ENCODE data around the gene GPR62.

Gene GPR62

DNA sequence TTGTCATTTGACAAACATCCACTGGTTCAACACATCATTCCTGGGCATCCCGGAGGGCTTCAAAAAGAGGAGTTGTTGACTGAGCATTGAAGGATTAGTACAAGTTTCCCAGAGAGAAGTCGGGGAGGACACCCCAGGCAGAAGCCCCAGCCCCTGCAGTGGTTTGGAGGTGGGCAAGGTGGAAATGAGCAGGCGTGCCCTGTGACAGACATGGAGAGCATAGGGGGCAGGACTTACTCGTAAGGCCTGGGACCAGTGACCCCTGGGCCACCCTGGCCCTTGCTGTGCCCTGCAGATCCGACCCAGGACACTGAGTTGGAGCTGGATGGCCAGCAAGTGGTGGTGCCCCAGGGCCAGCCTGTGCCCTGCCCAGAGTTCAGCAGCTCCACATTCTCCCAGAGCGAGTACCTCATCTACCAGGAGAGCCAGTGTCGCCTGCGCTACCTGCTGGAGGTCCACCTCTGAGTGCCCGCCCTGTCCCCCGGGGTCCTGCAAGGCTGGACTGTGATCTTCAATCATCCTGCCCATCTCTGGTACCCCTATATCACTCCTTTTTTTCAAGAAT lies 7.1 kb upstream of the GPR62 start:
- peaks cover 5% of the 10 kb centered on the region for H3K4me1 ChIP-seq (ENCODE audit: insufficient read depth, low read length)
- H3K9ac ChIP-seq (ENCODE audit: low read length), result no peak overlapping the region
- no peak overlapping the region for H3K27ac ChIP-seq (ENCODE audit: low read depth, low read length)
- H3K27me3 ChIP-seq (ENCODE audit: control insufficient read depth in 1 of 2, insufficient read depth in 2 of 2, low read length in 2 of 2), result no peaks in the 10 kb centered on the region
- H3K4me3 ChIP-seq (ENCODE audit: low read depth in 1 of 2, low read length in 2 of 2), result no peak overlapping the region
- H3K9me3 ChIP-seq (ENCODE audit: low read length), result no peaks in the 10 kb centered on the region
- peaks cover 25% of the 10 kb centered on the region for H3K36me3 ChIP-seq (ENCODE audit: insufficient read depth, low read length)

DNA sequence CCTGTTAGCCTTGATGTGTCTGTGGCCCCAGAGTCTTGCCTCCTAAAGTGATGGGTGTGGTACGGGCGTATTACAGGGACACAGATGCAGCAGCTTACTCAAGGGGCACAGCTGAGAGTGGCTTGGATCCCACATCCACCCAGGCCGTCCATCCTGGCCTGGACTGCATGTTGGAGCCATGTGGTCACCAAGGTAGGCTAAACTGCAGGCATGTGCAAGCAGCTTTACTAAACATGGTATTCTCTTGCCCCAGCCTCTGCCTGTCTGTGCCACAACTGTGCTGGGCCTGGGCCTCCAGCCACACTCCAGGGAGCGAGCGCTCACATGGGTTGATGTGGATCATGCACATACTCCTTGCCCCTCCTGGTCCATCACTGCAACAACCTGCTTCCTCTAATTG lies 6.1 kb upstream of the GPR62 start:
- H3K36me3 ChIP-seq (ENCODE audit: insufficient read depth, low read length), result peaks cover 25% of the 10 kb centered on the region
- no peak overlapping the region for H3K4me3 ChIP-seq (ENCODE audit: low read depth in 1 of 2, low read length in 2 of 2)
- no peak overlapping the region for H3K27ac ChIP-seq (ENCODE audit: low read depth, low read length)
- no peaks in the 10 kb centered on the region for H3K27me3 ChIP-seq (ENCODE audit: control insufficient read depth in 1 of 2, insufficient read depth in 2 of 2, low read length in 2 of 2)
- H3K4me1 ChIP-seq (ENCODE audit: insufficient read depth, low read length), result no peaks in the 10 kb centered on the region
- H3K9ac ChIP-seq (ENCODE audit: low read length), result no peak overlapping the region
- no peaks in the 10 kb centered on the region for H3K9me3 ChIP-seq (ENCODE audit: low read length)

- no peaks in the 10 kb centered on the region for H3K9me3 ChIP-seq (ENCODE audit: low read length)
- no peak overlapping the region for H3K27ac ChIP-seq (ENCODE audit: low read depth, low read length)
- no peak overlapping the region for H3K9ac ChIP-seq (ENCODE audit: low read length)
- peaks cover 17% of the 10 kb centered on the region for H3K36me3 ChIP-seq (ENCODE audit: insufficient read depth, low read length)
- H3K27me3 ChIP-seq (ENCODE audit: control insufficient read depth in 1 of 2, insufficient read depth in 2 of 2, low read length in 2 of 2), result no peaks in the 10 kb centered on the region
- H3K4me1 ChIP-seq (ENCODE audit: insufficient read depth, low read length), result peaks cover 6% of the 10 kb centered on the region
- no peak overlapping the region for H3K4me3 ChIP-seq (ENCODE audit: low read depth in 1 of 2, low read length in 2 of 2)
Measured at GRCh38 chr3:51950899-51951298, 4.3 kb upstream of the GPR62 start.

- no peaks in the 10 kb centered on the region for H3K9me3 ChIP-seq (ENCODE audit: low read length)
- H3K9ac ChIP-seq (ENCODE audit: low read length), result no peak overlapping the region
- H3K36me3 ChIP-seq (ENCODE audit: insufficient read depth, low read length), result peaks cover 10% of the 10 kb centered on the region
- no peak overlapping the region for H3K4me3 ChIP-seq (ENCODE audit: low read depth in 1 of 2, low read length in 2 of 2)
- no peak overlapping the region for H3K27ac ChIP-seq (ENCODE audit: low read depth, low read length)
- H3K27me3 ChIP-seq (ENCODE audit: control insufficient read depth in 1 of 2, insufficient read depth in 2 of 2, low read length in 2 of 2), result no peaks in the 10 kb centered on the region
- H3K4me1 ChIP-seq (ENCODE audit: insufficient read depth, low read length), result peaks cover 14% of the 10 kb centered on the region
Measured at GRCh38 chr3:51953445-51953844, 1.7 kb upstream of the GPR62 start.

DNA sequence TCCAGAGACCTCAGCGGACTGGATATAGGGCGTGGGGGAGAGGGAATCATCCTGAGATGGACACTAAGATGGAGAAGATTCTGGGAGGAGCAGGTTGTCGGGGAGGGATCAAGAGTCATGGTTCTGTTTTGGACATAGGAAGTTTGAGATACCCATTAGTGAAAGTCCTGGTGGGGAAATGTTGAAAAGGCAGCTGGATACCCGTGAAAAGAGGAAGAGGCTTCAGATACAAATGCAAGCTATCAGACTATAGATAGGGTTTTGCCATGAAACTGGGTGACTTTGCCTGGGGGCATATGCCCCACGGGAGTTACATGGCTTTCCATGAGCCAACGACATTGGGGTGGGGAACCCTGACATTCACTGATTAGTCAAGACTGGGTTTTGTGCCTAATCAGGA lies 1.1 kb upstream of the GPR62 start:
- peaks cover 14% of the 10 kb centered on the region for H3K4me1 ChIP-seq (ENCODE audit: insufficient read depth, low read length)
- no peaks in the 10 kb centered on the region for H3K27me3 ChIP-seq (ENCODE audit: control insufficient read depth in 1 of 2, insufficient read depth in 2 of 2, low read length in 2 of 2)
- H3K9ac ChIP-seq (ENCODE audit: low read length), result no peak overlapping the region
- no peaks in the 10 kb centered on the region for H3K9me3 ChIP-seq (ENCODE audit: low read length)
- no peak overlapping the region for H3K27ac ChIP-seq (ENCODE audit: low read depth, low read length)
- H3K36me3 ChIP-seq (ENCODE audit: insufficient read depth, low read length), result peaks cover 3% of the 10 kb centered on the region
- no peak overlapping the region for H3K4me3 ChIP-seq (ENCODE audit: low read depth in 1 of 2, low read length in 2 of 2)

GRCh38 chr3:51954713-51955112 lies 468 bp upstream of the GPR62 start:
- peaks cover 14% of the 10 kb centered on the region for H3K4me1 ChIP-seq (ENCODE audit: insufficient read depth, low read length)
- no peak overlapping the region for H3K27ac ChIP-seq (ENCODE audit: low read depth, low read length)
- no peak overlapping the region for H3K9ac ChIP-seq (ENCODE audit: low read length)
- no peaks in the 10 kb centered on the region for H3K27me3 ChIP-seq (ENCODE audit: control insufficient read depth in 1 of 2, insufficient read depth in 2 of 2, low read length in 2 of 2)
- no peaks in the 10 kb centered on the region for H3K36me3 ChIP-seq (ENCODE audit: insufficient read depth, low read length)
- no peaks in the 10 kb centered on the region for H3K9me3 ChIP-seq (ENCODE audit: low read length)
- no peak overlapping the region for H3K4me3 ChIP-seq (ENCODE audit: low read depth in 1 of 2, low read length in 2 of 2)

DNA sequence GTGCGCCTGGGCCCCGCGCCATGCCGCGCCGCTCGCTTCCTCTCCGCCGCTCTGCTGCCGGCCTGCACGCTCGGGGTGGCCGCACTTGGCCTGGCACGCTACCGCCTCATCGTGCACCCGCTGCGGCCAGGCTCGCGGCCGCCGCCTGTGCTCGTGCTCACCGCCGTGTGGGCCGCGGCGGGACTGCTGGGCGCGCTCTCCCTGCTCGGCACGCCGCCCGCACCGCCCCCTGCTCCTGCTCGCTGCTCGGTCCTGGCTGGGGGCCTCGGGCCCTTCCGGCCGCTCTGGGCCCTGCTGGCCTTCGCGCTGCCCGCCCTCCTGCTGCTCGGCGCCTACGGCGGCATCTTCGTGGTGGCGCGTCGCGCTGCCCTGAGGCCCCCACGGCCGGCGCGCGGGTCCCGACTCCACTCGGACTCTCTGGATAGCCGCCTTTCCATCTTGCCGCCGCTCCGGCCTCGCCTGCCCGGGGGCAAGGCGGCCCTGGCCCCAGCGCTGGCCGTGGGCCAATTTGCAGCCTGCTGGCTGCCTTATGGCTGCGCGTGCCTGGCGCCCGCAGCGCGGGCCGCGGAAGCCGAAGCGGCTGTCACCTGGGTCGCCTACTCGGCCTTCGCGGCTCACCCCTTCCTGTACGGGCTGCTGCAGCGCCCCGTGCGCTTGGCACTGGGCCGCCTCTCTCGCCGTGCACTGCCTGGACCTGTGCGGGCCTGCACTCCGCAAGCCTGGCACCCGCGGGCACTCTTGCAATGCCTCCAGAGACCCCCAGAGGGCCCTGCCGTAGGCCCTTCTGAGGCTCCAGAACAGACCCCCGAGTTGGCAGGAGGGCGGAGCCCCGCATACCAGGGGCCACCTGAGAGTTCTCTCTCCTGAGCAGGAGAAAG lies 951 bp downstream of the GPR62 start:
- H3K36me3 ChIP-seq (ENCODE audit: insufficient read depth, low read length), result peaks cover 8% of the 10 kb centered on the region
- H3K9ac ChIP-seq (ENCODE audit: low read length), result no peak overlapping the region
- no peaks in the 10 kb centered on the region for H3K9me3 ChIP-seq (ENCODE audit: low read length)
- H3K27me3 ChIP-seq (ENCODE audit: control insufficient read depth in 1 of 2, insufficient read depth in 2 of 2, low read length in 2 of 2), result no peaks in the 10 kb centered on the region
- peak overlapping the region; percentile 63 for H3K27ac ChIP-seq (ENCODE audit: low read depth, low read length)
- peak overlapping the region; percentile 28 to 45 for H3K4me3 ChIP-seq (ENCODE audit: low read depth in 1 of 2, low read length in 2 of 2)
- H3K4me1 ChIP-seq (ENCODE audit: insufficient read depth, low read length), result peaks cover 14% of the 10 kb centered on the region

- Histone ChIP-seq H3K9ac (ENCODE audit: low read length) (no peak overlapping the region), H3K4me1 (ENCODE audit: insufficient read depth, low read length) (peaks cover 14% of the 10 kb centered on the region), H3K27me3 (ENCODE audit: control insufficient read depth in 1 of 2, insufficient read depth in 2 of 2, low read length in 2 of 2) (no peaks in the 10 kb centered on the region), H3K36me3 (ENCODE audit: insufficient read depth, low read length) (peaks cover 8% of the 10 kb centered on the region), H3K9me3 (ENCODE audit: low read length) (no peaks in the 10 kb centered on the region), H3K27ac (ENCODE audit: low read depth, low read length) (no peak overlapping the region), H3K4me3 (ENCODE audit: low read depth in 1 of 2, low read length in 2 of 2) (no peak overlapping the region)
Measured at GRCh38 chr3:51957520-51958205, 2.5 kb downstream of the GPR62 start.

DNA sequence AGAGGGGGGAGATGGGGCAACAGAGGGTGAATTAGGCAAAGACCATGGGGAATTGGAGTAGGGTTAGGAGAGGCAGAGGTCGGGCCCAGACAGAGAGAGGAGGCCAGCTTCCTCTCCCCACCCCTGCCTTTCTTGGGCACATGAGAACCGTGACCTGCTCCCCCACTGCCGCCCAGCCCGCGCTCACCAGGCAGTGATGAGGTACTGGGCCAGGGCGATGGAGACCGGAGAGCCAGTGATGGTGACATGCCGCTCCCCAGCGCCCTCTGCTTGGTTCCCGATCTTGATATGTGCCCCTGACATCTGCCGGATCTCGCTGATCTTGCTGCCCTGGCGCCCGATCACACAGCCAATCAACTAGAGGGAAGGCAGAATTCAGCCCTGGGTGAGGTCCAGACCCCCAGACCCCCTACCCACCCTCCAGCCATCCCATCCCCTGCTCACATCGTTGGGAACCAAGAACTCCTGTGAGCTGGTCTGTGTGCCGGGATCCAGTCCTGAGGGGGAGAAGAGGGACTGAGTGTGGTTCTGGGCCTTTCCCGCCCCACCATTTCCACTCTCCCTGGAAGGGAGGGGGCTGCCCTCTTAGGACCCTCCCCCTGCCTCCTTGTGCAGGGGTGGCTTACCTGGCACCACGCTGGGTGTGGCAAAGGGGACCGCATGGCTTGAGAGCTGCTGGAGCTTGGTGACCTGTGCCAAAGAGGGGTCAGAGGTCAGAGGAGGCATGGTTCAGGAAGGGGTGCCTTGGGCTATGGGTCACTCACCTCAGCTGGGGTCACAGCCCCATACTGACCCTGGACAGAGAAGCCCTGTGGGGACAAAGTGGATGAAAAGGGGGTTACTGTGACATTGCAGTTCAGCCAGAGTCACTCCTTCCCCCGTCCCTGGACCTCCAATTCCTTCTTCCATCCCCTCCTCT lies 3.7 kb downstream of the GPR62 start:
- no peak overlapping the region for H3K4me3 ChIP-seq (ENCODE audit: low read depth in 1 of 2, low read length in 2 of 2)
- peaks cover 8% of the 10 kb centered on the region for H3K36me3 ChIP-seq (ENCODE audit: insufficient read depth, low read length)
- H3K27ac ChIP-seq (ENCODE audit: low read depth, low read length), result no peak overlapping the region
- H3K27me3 ChIP-seq (ENCODE audit: control insufficient read depth in 1 of 2, insufficient read depth in 2 of 2, low read length in 2 of 2), result no peaks in the 10 kb centered on the region
- no peak overlapping the region for H3K9ac ChIP-seq (ENCODE audit: low read length)
- no peaks in the 10 kb centered on the region for H3K9me3 ChIP-seq (ENCODE audit: low read length)
- H3K4me1 ChIP-seq (ENCODE audit: insufficient read depth, low read length), result peaks cover 14% of the 10 kb centered on the region

DNA sequence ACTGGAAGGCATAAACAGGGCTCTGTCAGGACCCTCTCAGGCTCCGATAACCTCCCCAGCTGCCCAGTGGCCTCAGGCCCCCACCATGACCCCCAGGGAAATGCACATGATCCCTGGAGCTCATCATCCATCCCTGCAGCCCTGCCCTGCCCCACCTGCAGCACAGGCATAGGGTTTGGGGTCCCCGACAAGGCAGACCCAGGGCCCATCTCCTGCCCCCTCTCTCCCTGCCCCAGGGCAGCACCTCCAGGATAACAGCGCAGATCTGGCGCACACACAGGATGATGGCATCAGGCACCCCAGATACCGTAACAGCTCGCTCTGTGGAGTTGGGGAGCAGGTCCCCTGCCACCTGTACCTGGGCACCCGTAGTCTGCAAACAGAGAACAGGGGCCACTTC lies 4.5 kb downstream of the GPR62 start:
- H3K27me3 ChIP-seq (ENCODE audit: control insufficient read depth in 1 of 2, insufficient read depth in 2 of 2, low read length in 2 of 2), result no peaks in the 10 kb centered on the region
- no peak overlapping the region for H3K27ac ChIP-seq (ENCODE audit: low read depth, low read length)
- H3K4me3 ChIP-seq (ENCODE audit: low read depth in 1 of 2, low read length in 2 of 2), result no peak overlapping the region
- H3K9me3 ChIP-seq (ENCODE audit: low read length), result no peaks in the 10 kb centered on the region
- peaks cover 8% of the 10 kb centered on the region for H3K36me3 ChIP-seq (ENCODE audit: insufficient read depth, low read length)
- H3K4me1 ChIP-seq (ENCODE audit: insufficient read depth, low read length), result peaks cover 19% of the 10 kb centered on the region
- no peak overlapping the region for H3K9ac ChIP-seq (ENCODE audit: low read length)

- Histone ChIP-seq H3K4me3 (ENCODE audit: low read depth in 1 of 2, low read length in 2 of 2) (no peak overlapping the region), H3K27ac (ENCODE audit: low read depth, low read length) (no peak overlapping the region), H3K9ac (ENCODE audit: low read length) (no peak overlapping the region), H3K9me3 (ENCODE audit: low read length) (no peaks in the 10 kb centered on the region), H3K36me3 (ENCODE audit: insufficient read depth, low read length) (peaks cover 8% of the 10 kb centered on the region), H3K27me3 (ENCODE audit: control insufficient read depth in 1 of 2, insufficient read depth in 2 of 2, low read length in 2 of 2) (no peaks in the 10 kb centered on the region), H3K4me1 (ENCODE audit: insufficient read depth, low read length) (peaks cover 22% of the 10 kb centered on the region)
Measured at GRCh38 chr3:51960386-51960785, 5.2 kb downstream of the GPR62 start.
